H9 (cell line): Measurements from ENCODE around the gene VCP. TPM values are rescaled to one million over a fixed set of nuclear protein-coding genes. Genes with fewer than 3 reads are reported as not detected.

Source experiments
- DNase-seq: peaks from one replicate; pipeline ENCODE4 v3.0.0-alpha.2; 2017
- H2AFZ ChIP-seq: one replicate; pipeline ENCODE4 v1.6.1; 2013; ENCODE audit warnings: mild to moderate bottlenecking, low read length, control low read depth, moderate library complexity
- H2AK5ac ChIP-seq: 2 replicates; pipeline ENCODE4 v1.6.1; 2013; ENCODE audit warnings: low read length, control low read depth, mixed read lengths; ENCODE audit not compliant: insufficient read length
- H2BK120ac ChIP-seq: one replicate; pipeline ENCODE4 v1.6.1; 2013; ENCODE audit warnings: low read depth, mild to moderate bottlenecking, low read length, control low read depth, inconsistent platforms; ENCODE audit not compliant: poor library complexity, severe bottlenecking
- H2BK12ac ChIP-seq: 2 replicates; pipeline ENCODE4 v1.6.1; 2013; ENCODE audit warnings: low read length, control low read depth, mixed read lengths, low read depth; ENCODE audit not compliant: insufficient read length
- H2BK15ac ChIP-seq: 2 replicates; pipeline ENCODE4 v1.6.1; 2013; ENCODE audit warnings: low read depth, low read length, control low read depth
- H2BK20ac ChIP-seq: one replicate; pipeline ENCODE4 v1.6.1; 2013; ENCODE audit warnings: low read depth, mild to moderate bottlenecking, low read length, control low read depth, inconsistent platforms; ENCODE audit not compliant: poor library complexity, severe bottlenecking
- H2BK5ac ChIP-seq: 2 replicates; pipeline ENCODE4 v1.6.1; 2013; ENCODE audit warnings: low read length, control low read depth, mixed read lengths; ENCODE audit not compliant: insufficient read length
- H3K14ac ChIP-seq: 2 replicates; pipeline ENCODE4 v1.6.1; 2013; ENCODE audit warnings: low read length, control low read depth; ENCODE audit not compliant: insufficient read depth
- H3K18ac ChIP-seq: 2 replicates; pipeline ENCODE4 v1.6.1; 2013; ENCODE audit warnings: low read depth, mild to moderate bottlenecking, mixed read lengths, low read length, control low read depth; ENCODE audit not compliant: insufficient read length
- H3K23ac ChIP-seq: 2 replicates; pipeline ENCODE4 v1.6.1; 2013; ENCODE audit warnings: low read length, control low read depth, mixed read lengths, low read depth; ENCODE audit not compliant: insufficient read length
- H3K23me2 ChIP-seq: 2 replicates; pipeline ENCODE4 v1.6.1; 2013; ENCODE audit warnings: low read depth, mild to moderate bottlenecking, mixed read lengths, low read length, control low read depth; ENCODE audit not compliant: insufficient read length, poor library complexity, severe bottlenecking
- H3K27ac ChIP-seq: 2 replicates; pipeline ENCODE4 v1.5.1; 2013; ENCODE audit warnings: low read length, control low read depth, mixed read lengths, low read depth; ENCODE audit not compliant: insufficient read length
- H3K27me3 ChIP-seq: 2 replicates; pipeline ENCODE4 v1.6.1; 2013; ENCODE audit warnings: low read length, control low read depth, inconsistent platforms; ENCODE audit not compliant: insufficient read depth
- H3K4ac ChIP-seq: 2 replicates; pipeline ENCODE4 v1.6.1; 2013; ENCODE audit warnings: low read depth, mild to moderate bottlenecking, control low read depth, inconsistent platforms, low read length, moderate library complexity
- H3K4me1 ChIP-seq: 2 replicates; pipeline ENCODE4 v1.6.1; 2013; ENCODE audit warnings: low read length, control low read depth, inconsistent platforms; ENCODE audit not compliant: insufficient read depth
- H3K4me2 ChIP-seq: 2 replicates; pipeline ENCODE4 v1.6.1; 2013; ENCODE audit warnings: low read length, control low read depth, mixed read lengths; ENCODE audit not compliant: insufficient read length, insufficient read depth
- H3K56ac ChIP-seq: 2 replicates; pipeline ENCODE4 v1.6.1; 2013; ENCODE audit warnings: low read depth, mild to moderate bottlenecking, mixed read lengths, low read length, control low read depth; ENCODE audit not compliant: insufficient read length
- H3K79me1 ChIP-seq: 2 replicates; pipeline ENCODE4 v1.6.1; 2013; ENCODE audit warnings: low read depth, mild to moderate bottlenecking, moderate library complexity, low read length, control low read depth, inconsistent platforms; ENCODE audit not compliant: insufficient read depth, poor library complexity, severe bottlenecking
- H3K79me2 ChIP-seq: 2 replicates; pipeline ENCODE4 v1.6.1; 2013; ENCODE audit warnings: low read length, control low read depth, inconsistent platforms; ENCODE audit not compliant: insufficient read depth
- H3K9ac ChIP-seq: 2 replicates; pipeline ENCODE4 v1.6.1; 2013; ENCODE audit warnings: low read length, control low read depth, mixed read lengths; ENCODE audit not compliant: insufficient read length; ENCODE audit errors: extremely low read depth
- H3K9me3 ChIP-seq: one replicate; pipeline ENCODE4 v1.6.1; 2013; ENCODE audit warnings: low read depth, low read length, inconsistent platforms; ENCODE audit not compliant: control insufficient read depth
- H3T11ph ChIP-seq: one replicate; pipeline ENCODE4 v1.6.1; 2013; ENCODE audit warnings: mild to moderate bottlenecking, low read length, control low read depth, inconsistent platforms
- H4K20me1 ChIP-seq: one replicate; pipeline ENCODE4 v1.6.1; 2013; ENCODE audit not compliant: control insufficient read depth, insufficient read length, insufficient read depth
- H4K5ac ChIP-seq: 2 replicates; pipeline ENCODE4 v1.6.1; 2013; ENCODE audit warnings: low read depth, mild to moderate bottlenecking, mixed read lengths, low read length, control low read depth; ENCODE audit not compliant: insufficient read length
- H4K8ac ChIP-seq: replicated peaks from 2 replicates; pipeline ENCODE4 v1.6.1; 2013; ENCODE audit warnings: low read length, control low read depth, mixed read lengths, low read depth; ENCODE audit not compliant: insufficient read length
- H4K91ac ChIP-seq: 2 replicates; pipeline ENCODE4 v1.6.1; 2013; ENCODE audit warnings: low read depth, mild to moderate bottlenecking, moderate library complexity, mixed read lengths, low read length, control low read depth; ENCODE audit not compliant: insufficient read length
- H3K27ac Mint-ChIP-seq, 3 experiments: 2 replicates in 2 of 3; 3 replicates in 1 of 3; pipeline ENCODE4 v1.8.0; 2020 to 2021; ENCODE audit warnings: mixed read lengths in 3 of 3, mild to moderate bottlenecking in 1 of 3, moderate library complexity in 1 of 3
- H3K27me3 Mint-ChIP-seq: 2 replicates; pipeline ENCODE4 v1.8.0; 2021; ENCODE audit warnings: low read depth, mild to moderate bottlenecking, moderate library complexity, mixed read lengths
- H3K36me3 Mint-ChIP-seq, 3 experiments: 2 replicates in 2 of 3; 3 replicates in 1 of 3; pipeline ENCODE4 v1.8.0; 2020 to 2021; ENCODE audit warnings: low read depth in 3 of 3, mixed read lengths in 3 of 3; ENCODE audit not compliant: insufficient read depth in 1 of 3
- H3K4me1 Mint-ChIP-seq, 2 experiments: 2 replicates each; pipeline ENCODE4 v1.8.0; 2020; ENCODE audit warnings: mixed read lengths in 2 of 2
- H3K4me3 Mint-ChIP-seq, 2 experiments: 2 replicates in 1 of 2; 3 replicates in 1 of 2; pipeline ENCODE4 v1.8.0; 2020 to 2021; ENCODE audit warnings: mild to moderate bottlenecking in 2 of 2, mixed read lengths in 2 of 2, moderate library complexity in 1 of 2
- H3K9me3 Mint-ChIP-seq, 2 experiments: 2 replicates in 1 of 2; 3 replicates in 1 of 2; pipeline ENCODE4 v1.8.0; 2020; ENCODE audit warnings: mild to moderate bottlenecking in 2 of 2, mixed read lengths in 2 of 2, moderate library complexity in 1 of 2
- WGBS: extraction: QIAGEN DNeasy Blood & Tissue Kit; methylation state at CpG from one replicate; pipeline ENCODE4 v1.1.7; 2013; ENCODE audit warnings: missing lambda C conversion rate, low lambda C conversion rate, mixed read lengths; ENCODE audit not compliant: insufficient read length; ENCODE audit errors: extremely low coverage; 5-methylcytosine and 5-hydroxymethylcytosine counted together
- total RNA-seq: library from RNA; stranded (reverse); gene quantifications from 2 replicates; pipeline ENCODE4 v1.2.1, GENCODE V29; 2021
- TF ChIP-seq, protein P1 (sequence below): fragments of 200-600 bp; sonication (generic); conservative IDR thresholded peaks from 3 replicates; pipeline ENCODE4 v1.8.0; 2021; ENCODE audit warnings: antibody characterized with exemption, mild to moderate bottlenecking

Gene VCP
- total RNA-seq, 1 experiment from 2014 or later: 407 TPM

DNA sequence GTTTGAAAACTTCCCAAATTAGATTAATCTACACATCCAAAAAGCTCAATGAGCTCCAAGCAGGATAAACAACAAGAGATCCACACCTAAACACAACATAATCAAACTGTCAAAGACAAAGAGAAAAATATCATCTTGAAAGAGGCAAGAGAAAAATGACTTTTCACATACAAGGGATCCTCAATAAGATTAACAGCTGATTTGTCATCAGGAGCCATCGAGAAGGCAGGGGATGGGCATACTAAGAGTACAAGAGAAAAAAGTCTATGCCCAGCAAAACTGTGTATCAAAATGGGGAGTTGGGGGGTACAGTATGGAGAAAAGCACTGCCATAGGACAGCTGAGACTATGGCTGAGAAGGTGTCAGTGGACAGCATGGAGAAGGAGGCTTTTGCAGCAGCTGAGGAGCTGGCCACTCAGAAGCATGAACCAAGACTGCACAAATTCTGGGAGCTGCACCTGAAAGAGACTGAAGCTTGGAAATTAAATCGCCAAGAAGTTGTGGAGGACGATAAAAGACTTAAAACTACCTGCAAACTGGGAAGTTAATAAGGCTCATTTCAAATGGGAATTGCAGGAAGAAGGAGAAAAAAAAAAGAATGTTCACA is 62.0 kb downstream of the VCP start:
- no CpG with 5 or more reads among the region's 3 CpGs for WGBS
- no peak overlapping the region for H2BK20ac ChIP-seq
- H2AK5ac ChIP-seq: no peak overlapping the region
- H3K56ac ChIP-seq: no peak overlapping the region
- no peak overlapping the region for H3K18ac ChIP-seq
- H3K9me3 ChIP-seq: peaks cover 7% of the 10 kb centered on the region
- Mint-ChIP-seq H3K27ac (no peak overlapping the region), H3K4me3 (no peak overlapping the region), H3K4me1 (peaks cover 2 to 8% of the 10 kb centered on the region in 2 experiments; a peak in 3 of 4 replicates), H3K27me3 (no peaks in the 10 kb centered on the region; the same call in 1 of the 2 replicates), H3K9me3 (peaks cover 27 to 50% of the 10 kb centered on the region in 2 experiments), H3K36me3 (peaks cover 26 to 41% (median 39%) of the 10 kb centered on the region in 3 experiments)
- no peaks in the 10 kb centered on the region for H3K27me3 ChIP-seq
- H3K23ac ChIP-seq: no peak overlapping the region
- no peak overlapping the region for H2BK120ac ChIP-seq
- H2BK15ac ChIP-seq: no peak overlapping the region
- no peak overlapping the region for H4K5ac ChIP-seq
- TF ChIP-seq, protein P1, sequence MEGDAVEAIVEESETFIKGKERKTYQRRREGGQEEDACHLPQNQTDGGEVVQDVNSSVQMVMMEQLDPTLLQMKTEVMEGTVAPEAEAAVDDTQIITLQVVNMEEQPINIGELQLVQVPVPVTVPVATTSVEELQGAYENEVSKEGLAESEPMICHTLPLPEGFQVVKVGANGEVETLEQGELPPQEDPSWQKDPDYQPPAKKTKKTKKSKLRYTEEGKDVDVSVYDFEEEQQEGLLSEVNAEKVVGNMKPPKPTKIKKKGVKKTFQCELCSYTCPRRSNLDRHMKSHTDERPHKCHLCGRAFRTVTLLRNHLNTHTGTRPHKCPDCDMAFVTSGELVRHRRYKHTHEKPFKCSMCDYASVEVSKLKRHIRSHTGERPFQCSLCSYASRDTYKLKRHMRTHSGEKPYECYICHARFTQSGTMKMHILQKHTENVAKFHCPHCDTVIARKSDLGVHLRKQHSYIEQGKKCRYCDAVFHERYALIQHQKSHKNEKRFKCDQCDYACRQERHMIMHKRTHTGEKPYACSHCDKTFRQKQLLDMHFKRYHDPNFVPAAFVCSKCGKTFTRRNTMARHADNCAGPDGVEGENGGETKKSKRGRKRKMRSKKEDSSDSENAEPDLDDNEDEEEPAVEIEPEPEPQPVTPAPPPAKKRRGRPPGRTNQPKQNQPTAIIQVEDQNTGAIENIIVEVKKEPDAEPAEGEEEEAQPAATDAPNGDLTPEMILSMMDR: no peak
- no peak overlapping the region for H3K27ac ChIP-seq
- H2BK12ac ChIP-seq: no peak overlapping the region
- H3K79me2 ChIP-seq: no peaks in the 10 kb centered on the region
- H2AFZ ChIP-seq: no peak overlapping the region
- H3K4me1 ChIP-seq: no peaks in the 10 kb centered on the region
- H3K79me1 ChIP-seq: no peaks in the 10 kb centered on the region
- no peaks in the 10 kb centered on the region for H4K20me1 ChIP-seq
- H2BK5ac ChIP-seq: no peak overlapping the region
- no peak overlapping the region for H3K14ac ChIP-seq
- H3K4ac ChIP-seq: no peak overlapping the region
- H4K8ac ChIP-seq: no peak overlapping the region
- no peaks in the 10 kb centered on the region for H3K23me2 ChIP-seq
- no peak overlapping the region for H4K91ac ChIP-seq
- no peak for DNase-seq
- no peak overlapping the region for H3K4me2 ChIP-seq
- H3K9ac ChIP-seq: no peak overlapping the region
- no peak overlapping the region for H3T11ph ChIP-seq

Other genes with a start within 250 kb of the VCP start
- gene PHF24, start 114.3 kb downstream of the VCP start, total RNA-seq: 0.24 and 0.68 TPM in 2 replicates
- 36.8 and 38.9 TPM in 2 replicates for gene DNAJB5, start 82.9 kb downstream of the VCP start, total RNA-seq
- gene FANCG, start 7.3 kb upstream of the VCP start, total RNA-seq: 86.9 and 88.0 TPM in 2 replicates
- gene PIGO, start 24.0 kb upstream of the VCP start, total RNA-seq: 20.3 and 23.4 TPM in 2 replicates
- 192 and 193 TPM in 2 replicates for gene STOML2, start 30.5 kb upstream of the VCP start, total RNA-seq
- 5.6 and 6.1 TPM in 2 replicates for gene ATOSB, start 43.2 kb upstream of the VCP start, total RNA-seq
- gene UNC13B, start 89.4 kb upstream of the VCP start, total RNA-seq: 43.5 and 48.2 TPM in 2 replicates